Aorta (tissue), 5 donors: ENCODE measurements around the gene MPZL1. TPM values are rescaled to one million over a fixed set of nuclear protein-coding genes. Genes with fewer than 3 reads are reported as not detected.
A peak's percentile ranks its signal among the peaks of the same experiment; 100 is the strongest.

Experiments
- ATAC-seq: fragments of 200-7000 bp; cut with Tn5 transposase; one replicate; pipeline ENCODE4 v1.9.1; 2022; ENCODE audit warnings: moderate library complexity; ENCODE audit not compliant: low FRiP score
- DNase-seq, 2 donors: peaks; one replicate each; pipeline ENCODE4 v3.0.0-alpha.2; 2020
- H3K27ac ChIP-seq, 2 donors: one replicate each; pipeline ENCODE4 v1.5.1; 2013; ENCODE audit warnings: low read length in 2 of 2, mild to moderate bottlenecking in 2 of 2, moderate library complexity in 2 of 2, control low read depth in 1 of 2, inconsistent platforms in 1 of 2, low read depth in 1 of 2
- H3K27me3 ChIP-seq, 2 donors: one replicate each; pipeline ENCODE4 v1.6.1; 2013; ENCODE audit warnings: control low read depth in 1 of 2, low read length in 1 of 2, mild to moderate bottlenecking in 1 of 2, moderate library complexity in 1 of 2; ENCODE audit not compliant: insufficient read depth in 2 of 2, control insufficient read depth in 1 of 2
- H3K36me3 ChIP-seq, 2 donors: one replicate each; pipeline ENCODE4 v1.6.1; 2013; ENCODE audit warnings: control low read depth in 1 of 2, low read length in 1 of 2, mild to moderate bottlenecking in 1 of 2; ENCODE audit not compliant: insufficient read depth in 2 of 2, control insufficient read depth in 1 of 2
- H3K4me1 ChIP-seq, 2 donors: one replicate each; pipeline ENCODE4 v1.6.1; 2013; ENCODE audit warnings: low read length in 2 of 2, control low read depth in 1 of 2, mild to moderate bottlenecking in 1 of 2, moderate library complexity in 1 of 2; ENCODE audit not compliant: insufficient read depth in 2 of 2, control insufficient read depth in 1 of 2
- H3K4me3 ChIP-seq, 2 donors: one replicate each; pipeline ENCODE4 v1.5.1; 2013; ENCODE audit warnings: low read length in 2 of 2, control low read depth in 1 of 2, mild to moderate bottlenecking in 1 of 2
- H3K9me3 ChIP-seq: one replicate; pipeline ENCODE4 v1.6.1; 2013; ENCODE audit warnings: mild to moderate bottlenecking, low read length; ENCODE audit not compliant: control insufficient read depth
- WGBS, 2 donors: extraction: QIAGEN DNeasy Blood & Tissue Kit; methylation state at CpG; one replicate each; pipeline ENCODE4 v1.1.7; 2013; 5-methylcytosine and 5-hydroxymethylcytosine counted together
- intact Hi-C, 2 donors: fragments of 100-400 bp; cut with DNase I; formaldehyde crosslinking; loops; one replicate each; pipeline versions ENCODE4 v1.14.2 to v1.15.0; 2022
- polyA plus RNA-seq, 2 donors: library from polyadenylated mRNA; stranded (reverse); fragments of 200-250 nt; gene quantifications; one replicate each; pipeline ENCODE4 v1.2.3, GENCODE V29; 2013
- total RNA-seq, 2 donors: library from RNA; stranded (reverse); fragmentation: NEBNext Ultra II Directional; extraction: Animal tissue kit (Norgen Biotek cat#: 25700); gene quantifications; one replicate each; pipeline ENCODE4 v1.2.1, GENCODE V29; 2021
- donor health status: healthy with polysubstance abuse.
- donor health status: Bipolar disorder and iron deficiency.
- donor health status: DM: no; HTN: no; CAD: no.
- donor health status: DM: no; HTN: no; CAD: no.
- donor health status: DM: yes; HTN: yes; CAD: no.

Gene MPZL1
- total and polyA plus RNA-seq, 4 donors: 21.7 to 148 (median 79.9) TPM

DNA sequence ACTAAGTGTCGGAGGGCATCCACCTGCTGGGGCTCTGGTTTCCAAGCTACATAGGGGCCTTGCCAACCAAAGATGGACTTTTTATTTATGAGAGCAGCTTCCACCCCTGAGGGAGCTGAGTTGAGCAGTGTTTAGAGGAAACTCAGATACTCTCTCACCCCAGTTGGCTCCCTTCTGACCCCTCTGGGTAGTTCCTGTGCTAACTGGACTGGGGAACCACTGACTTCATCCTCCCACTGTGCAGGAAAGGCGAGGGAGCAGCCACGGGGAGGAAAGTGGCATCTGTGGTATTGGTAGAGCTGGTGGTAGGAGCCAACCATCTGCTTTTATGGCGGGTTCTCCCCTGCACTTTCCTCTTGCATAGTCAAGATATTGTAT is 70.4 kb downstream of the MPZL1 start:
- peaks cover 0 to 8% of the 10 kb centered on the region in 2 donors for H3K36me3 ChIP-seq
- H3K9me3 ChIP-seq: no peaks in the 10 kb centered on the region
- no peaks in the 10 kb centered on the region for H3K27me3 ChIP-seq
- peaks cover 0 to 2% of the 10 kb centered on the region in 2 donors for H3K4me1 ChIP-seq
- H3K27ac ChIP-seq: no peak overlapping the region
- H3K4me3 ChIP-seq: no peak overlapping the region
- DNase-seq: no peak
- no peak for ATAC-seq
- WGBS, 2 donors: 90 to 97% methylated on average over 4 of the region's 4 CpGs
- intact Hi-C loops: no loop called here

DNA sequence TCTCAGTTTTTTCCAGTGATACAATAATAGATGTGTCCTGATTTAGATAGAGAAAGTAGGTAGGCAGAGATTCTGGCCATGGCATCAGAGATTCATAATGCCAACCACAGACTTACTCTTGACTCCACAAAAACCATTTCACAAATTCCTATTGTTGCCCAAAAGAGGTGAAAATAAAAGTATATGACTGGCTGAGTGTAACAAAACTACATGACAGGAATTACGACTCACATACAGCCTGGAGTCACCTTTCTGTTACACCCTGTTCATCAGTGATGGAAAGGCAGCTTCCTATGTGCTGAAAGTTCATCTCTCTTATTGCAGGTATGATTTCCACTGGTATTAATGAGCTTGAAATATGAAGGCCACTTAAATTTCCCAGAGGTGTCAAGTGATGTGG is 72.3 kb downstream of the MPZL1 start:
- intact Hi-C loops: no loop called here
- peaks cover 1 to 2% of the 10 kb centered on the region in 2 donors for H3K4me1 ChIP-seq
- H3K27ac ChIP-seq: no peak overlapping the region
- peaks cover 0 to 6% of the 10 kb centered on the region in 2 donors for H3K36me3 ChIP-seq
- DNase-seq (no peak), ATAC-seq (no peak)
- H3K27me3 ChIP-seq: no peaks in the 10 kb centered on the region
- H3K4me3 ChIP-seq: no peak overlapping the region
- 98 to 100% methylated on average over 1 of the region's 1 CpG for WGBS, 2 donors
- H3K9me3 ChIP-seq: no peaks in the 10 kb centered on the region

DNA sequence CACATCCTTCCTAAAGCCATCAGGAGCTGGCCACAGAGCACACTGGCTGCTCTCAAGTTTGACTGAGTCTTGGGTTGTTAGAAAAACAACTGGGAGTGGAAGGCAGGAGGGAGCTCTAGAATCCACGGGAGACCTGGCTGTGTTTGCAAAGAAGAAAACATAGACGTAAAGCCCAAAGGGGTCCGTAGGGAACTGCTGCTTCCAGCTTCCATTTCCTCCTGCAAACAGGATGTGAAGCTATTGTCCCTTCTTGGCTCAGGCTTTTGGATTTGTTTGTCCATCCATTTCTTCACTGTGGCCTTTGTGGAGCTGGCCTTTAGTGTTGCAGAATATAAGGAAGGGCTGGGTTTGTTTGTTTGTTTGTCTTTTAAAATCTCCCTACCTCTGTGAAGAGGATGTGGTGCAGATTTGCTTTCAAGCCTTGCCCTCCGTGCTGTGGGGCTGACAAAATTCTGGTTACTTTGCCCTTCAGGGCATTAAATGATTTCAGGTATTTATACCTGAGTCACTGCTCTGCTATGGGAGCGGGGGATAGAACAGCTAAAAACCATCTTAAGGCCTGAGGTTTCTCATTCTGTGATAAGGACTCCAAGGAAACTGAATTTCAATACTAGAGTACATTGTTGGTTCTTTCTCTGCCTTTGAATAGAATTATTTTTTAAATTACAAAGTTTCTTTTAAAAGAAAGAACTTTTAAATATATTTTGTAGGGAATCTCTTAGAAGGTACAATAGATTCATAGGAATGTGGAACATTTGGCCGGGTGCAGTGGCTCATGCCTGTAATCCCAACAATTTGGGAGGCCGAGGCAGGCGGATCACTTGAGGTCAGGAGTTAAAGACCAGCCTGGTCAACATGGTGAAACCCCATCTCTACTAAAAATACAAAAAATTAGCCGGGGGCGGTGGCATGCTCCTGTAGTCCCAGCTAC is 74.3 kb downstream of the MPZL1 start:
- WGBS, 2 donors: 39 to 41% methylated on average over 10 of the region's 10 CpGs
- ATAC-seq: peak; percentile 59
- intact Hi-C loops: no loop called here
- no peaks in the 10 kb centered on the region for H3K27me3 ChIP-seq
- no peaks in the 10 kb centered on the region for H3K9me3 ChIP-seq
- no peak for DNase-seq
- no peak overlapping the region for H3K4me3 ChIP-seq
- H3K4me1 ChIP-seq: peaks cover 1 to 2% of the 10 kb centered on the region in 2 donors
- peaks cover 0 to 1% of the 10 kb centered on the region in 2 donors for H3K36me3 ChIP-seq
- H3K27ac ChIP-seq: peak overlapping the region; percentile 19 to 71

GRCh38 chr1:167797015-167797414 is 75.2 kb downstream of the MPZL1 start:
- H3K4me3 ChIP-seq: no peak overlapping the region
- H3K27ac ChIP-seq: peak overlapping the region; percentile 47 to 70
- DNase-seq (peak; percentile 79 to 84), ATAC-seq (peak; percentile 96)
- no peaks in the 10 kb centered on the region for H3K36me3 ChIP-seq
- no peaks in the 10 kb centered on the region for H3K27me3 ChIP-seq
- intact Hi-C loops: no loop called here
- no peaks in the 10 kb centered on the region for H3K9me3 ChIP-seq
- H3K4me1 ChIP-seq: peaks cover 1 to 2% of the 10 kb centered on the region in 2 donors
- 1 to 3% methylated on average over 2 of the region's 2 CpGs for WGBS, 2 donors

GRCh38 chr1:167798952-167799351 is 77.2 kb downstream of the MPZL1 start:
- no peaks in the 10 kb centered on the region for H3K9me3 ChIP-seq
- WGBS, 2 donors: 89% methylated on average over 4 of the region's 4 CpGs
- ATAC-seq: no peak

GRCh38 chr1:167799747-167800146 is 78.0 kb downstream of the MPZL1 start:
- H3K4me1 ChIP-seq: peaks cover 1 to 2% of the 10 kb centered on the region in 2 donors
- H3K36me3 ChIP-seq: no peaks in the 10 kb centered on the region
- WGBS, 2 donors: 65 to 78% methylated on average over 4 of the region's 4 CpGs
- no peak overlapping the region for H3K27ac ChIP-seq
- H3K4me3 ChIP-seq: no peak overlapping the region
- ATAC-seq (no peak), DNase-seq (no peak)
- H3K27me3 ChIP-seq: no peaks in the 10 kb centered on the region
- no peaks in the 10 kb centered on the region for H3K9me3 ChIP-seq
- intact Hi-C loops: loop anchor here (5.0 kb wide), 2 partner anchors 77 to 197 kb away; partner anchors contain the start of gene MPZL1 (in 1 of the 2)

More at GRCh38 chr1:167798952-167799351, 77.2 kb downstream of the MPZL1 start:
- DNase-seq: no peak
- intact Hi-C loops: no loop called here
- no peak overlapping the region for H3K27ac ChIP-seq
- H3K4me3 ChIP-seq: no peak overlapping the region
- H3K36me3 ChIP-seq: no peaks in the 10 kb centered on the region
- peaks cover 1 to 2% of the 10 kb centered on the region in 2 donors for H3K4me1 ChIP-seq
- no peaks in the 10 kb centered on the region for H3K27me3 ChIP-seq

- H3K27ac ChIP-seq: no peak overlapping the region
- WGBS, 2 donors: 54 to 59% methylated on average over 3 of the region's 3 CpGs
- intact Hi-C loops: loop anchor here (5.0 kb wide), 2 partner anchors 78 to 198 kb away; partner anchors contain the start of gene MPZL1 (in 1 of the 2)
Observed at GRCh38 chr1:167800251-167800650, 78.5 kb downstream of the MPZL1 start.

GRCh38 chr1:167802235-167802634 is 80.5 kb downstream of the MPZL1 start:
- no peak overlapping the region for H3K4me3 ChIP-seq
- no peak for DNase-seq
- H3K27me3 ChIP-seq: no peaks in the 10 kb centered on the region
- H3K4me1 ChIP-seq: peaks cover 0 to 1% of the 10 kb centered on the region in 2 donors
- WGBS, 2 donors: 95 to 96% methylated on average over 4 of the region's 4 CpGs
- H3K36me3 ChIP-seq: no peaks in the 10 kb centered on the region
- no peak overlapping the region for H3K27ac ChIP-seq
- H3K9me3 ChIP-seq: no peaks in the 10 kb centered on the region
- no peak for ATAC-seq
- intact Hi-C loops: loop anchor here (2.0 to 5.0 kb wide), 3 partner anchors 79 to 200 kb away; partner anchors contain the start of gene MPZL1 (in 1 of the 2)

More at GRCh38 chr1:167800251-167800650, 78.5 kb downstream of the MPZL1 start:
- DNase-seq (no peak), ATAC-seq (no peak)
- no peak overlapping the region for H3K4me3 ChIP-seq
- H3K4me1 ChIP-seq: peaks cover 1 to 2% of the 10 kb centered on the region in 2 donors
- H3K36me3 ChIP-seq: no peaks in the 10 kb centered on the region
- no peaks in the 10 kb centered on the region for H3K27me3 ChIP-seq
- no peaks in the 10 kb centered on the region for H3K9me3 ChIP-seq
